GM21576 (cell line): ENCODE results near the gene XXYLT1.
A peak's percentile ranks its signal among the peaks of the same experiment; 100 is the strongest.
"Not testable (repeated sequence)": the region's sequence is repeated elsewhere in the genome, so short reads cannot be mapped to it uniquely, and the experiment has no call there.

Experiments used
- ATAC-seq: cut with Tn5 transposase; IDR thresholded peaks from one replicate; pipeline ENCODE4 v1.9.1; 2021; ENCODE audit warnings: mild to moderate bottlenecking, moderate library complexity; ENCODE audit not compliant: unreplicated experiment

The XXYLT1 gene

DNA sequence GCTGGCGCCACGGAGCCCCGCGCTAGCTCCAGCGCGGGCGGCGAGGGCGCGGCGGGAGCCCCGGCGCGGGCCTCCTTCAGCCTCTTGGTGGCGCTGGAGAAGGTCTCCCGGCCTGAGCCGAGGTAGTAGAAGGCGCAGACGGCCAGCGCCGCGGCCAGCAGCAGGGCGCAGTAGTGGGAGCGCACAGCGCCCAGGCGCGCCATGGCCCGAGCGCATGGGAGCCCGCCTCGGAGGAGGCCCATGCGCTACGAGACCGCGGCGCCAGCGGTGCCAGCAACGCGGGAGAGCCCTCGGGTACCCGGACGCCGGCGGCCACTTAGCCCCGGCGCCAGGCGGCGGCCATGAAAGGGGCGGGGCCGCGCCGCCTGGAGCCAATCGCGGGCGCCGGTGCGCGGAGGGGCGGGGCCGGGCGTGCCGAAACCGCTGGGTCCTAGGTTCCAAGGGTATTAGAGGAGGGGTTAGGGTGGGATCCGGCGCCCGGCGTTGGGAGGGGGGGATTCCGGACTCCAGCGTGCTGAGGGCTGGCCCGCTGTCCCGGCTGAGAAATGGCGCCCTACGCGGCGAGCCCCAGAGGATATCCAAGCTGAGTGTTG is at the start of gene XXYLT1:
TSS of gene XXYLT1 (minus strand) at position 343 of the 593 bp plus-strand sequence. CDS start at position 242, 101 bp downstream.
- peak; percentile 69 for ATAC-seq

GRCh38 chr3:195319060-195319459 is 48.1 kb upstream of the XXYLT1 start:
- no peak for ATAC-seq

- ATAC-seq = no peak
Measured at GRCh38 chr3:195312714-195313113, 41.8 kb upstream of the XXYLT1 start.

- ATAC-seq = no peak
Measured at GRCh38 chr3:195307711-195308110, 36.8 kb upstream of the XXYLT1 start.

- no peak for ATAC-seq
Measured at GRCh38 chr3:195306369-195306768, 35.4 kb upstream of the XXYLT1 start.

DNA sequence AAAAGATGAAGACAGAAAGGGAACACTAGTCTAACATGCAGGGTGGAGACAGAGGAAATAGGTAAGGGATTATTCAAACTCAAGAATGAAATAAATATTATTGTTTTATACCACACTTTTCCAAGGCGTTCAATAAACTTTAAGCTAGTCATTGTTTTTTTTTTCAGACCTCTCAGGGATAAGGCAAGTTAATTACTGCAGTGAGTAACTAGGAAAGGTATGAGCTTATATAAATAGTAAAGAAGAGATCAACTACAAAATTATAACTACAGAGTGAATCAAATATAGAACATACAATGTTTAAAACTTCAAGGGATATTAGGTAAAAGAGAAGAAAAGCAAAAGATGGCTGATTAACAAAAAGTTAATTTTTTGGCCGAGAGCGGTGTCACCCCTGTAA is 31.5 kb upstream of the XXYLT1 start:
- no peak for ATAC-seq

DNA sequence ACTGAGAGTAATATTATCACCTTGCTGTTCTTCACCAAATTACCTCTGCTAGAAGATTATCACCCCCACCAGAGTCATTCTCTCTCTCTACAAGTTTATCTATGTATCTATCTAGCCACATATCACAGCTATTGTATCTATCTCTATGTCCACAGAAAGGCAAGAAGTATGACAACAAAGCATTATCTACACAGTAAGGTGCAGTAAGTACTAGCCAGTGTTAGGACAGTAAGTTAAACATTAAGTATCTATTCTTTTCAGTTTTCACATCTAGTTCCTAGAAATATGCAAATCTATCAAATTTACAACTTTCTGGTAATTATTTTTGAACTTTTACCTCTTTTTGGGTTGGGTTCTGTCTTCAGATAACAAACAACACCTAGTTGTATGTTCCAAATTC is 26.5 kb upstream of the XXYLT1 start:
- ATAC-seq = no peak

- ATAC-seq = no peak
Measured at GRCh38 chr3:195296662-195297061, 25.7 kb upstream of the XXYLT1 start.

- ATAC-seq = no peak
Measured at GRCh38 chr3:195291121-195291520, 20.2 kb upstream of the XXYLT1 start.

DNA sequence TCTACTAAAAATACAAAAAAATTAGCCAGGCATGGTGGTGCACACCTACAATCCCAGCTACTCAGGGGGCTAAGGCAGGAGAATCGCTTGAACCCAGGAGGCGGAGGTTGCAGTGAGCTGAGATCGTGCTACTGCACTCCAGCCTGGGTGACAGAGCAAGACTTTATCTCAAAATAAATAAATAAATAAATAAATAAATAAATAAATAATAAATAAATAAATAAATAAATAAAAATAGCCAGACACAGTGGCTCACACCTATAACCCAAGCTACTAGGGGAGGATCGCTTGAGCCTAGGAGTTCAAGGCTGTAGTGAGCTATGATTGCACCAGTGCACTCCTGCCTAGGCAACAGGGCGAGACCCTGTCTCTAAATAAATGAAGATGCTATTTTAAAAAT is 19.7 kb upstream of the XXYLT1 start:
- not testable (repeated sequence) for ATAC-seq

GRCh38 chr3:195286115-195286872 is 15.3 kb upstream of the XXYLT1 start:
- no peak for ATAC-seq

GRCh38 chr3:195285372-195285771 is 14.4 kb upstream of the XXYLT1 start:
- no peak for ATAC-seq

GRCh38 chr3:195284842-195285241 is 13.9 kb upstream of the XXYLT1 start:
- no peak for ATAC-seq

DNA sequence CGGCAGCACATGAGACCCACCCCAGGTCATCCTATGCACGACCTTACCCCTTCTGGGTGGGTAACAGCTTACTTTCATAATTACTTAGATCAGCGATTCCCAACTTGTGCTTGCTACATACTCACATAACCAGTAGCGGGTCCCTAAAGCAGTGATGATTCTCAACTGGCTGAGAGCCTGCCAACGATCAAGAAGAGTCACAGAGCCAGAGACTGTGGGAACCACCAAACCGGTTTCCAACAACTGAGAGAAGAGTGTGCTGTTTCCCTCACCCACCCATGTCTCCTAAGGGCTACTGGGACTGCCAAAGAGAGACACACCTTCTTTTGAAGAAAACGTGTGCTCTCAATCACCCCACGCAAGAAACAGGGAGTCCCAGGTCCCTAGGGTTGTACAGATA is 12.0 kb upstream of the XXYLT1 start:
- ATAC-seq = no peak

DNA sequence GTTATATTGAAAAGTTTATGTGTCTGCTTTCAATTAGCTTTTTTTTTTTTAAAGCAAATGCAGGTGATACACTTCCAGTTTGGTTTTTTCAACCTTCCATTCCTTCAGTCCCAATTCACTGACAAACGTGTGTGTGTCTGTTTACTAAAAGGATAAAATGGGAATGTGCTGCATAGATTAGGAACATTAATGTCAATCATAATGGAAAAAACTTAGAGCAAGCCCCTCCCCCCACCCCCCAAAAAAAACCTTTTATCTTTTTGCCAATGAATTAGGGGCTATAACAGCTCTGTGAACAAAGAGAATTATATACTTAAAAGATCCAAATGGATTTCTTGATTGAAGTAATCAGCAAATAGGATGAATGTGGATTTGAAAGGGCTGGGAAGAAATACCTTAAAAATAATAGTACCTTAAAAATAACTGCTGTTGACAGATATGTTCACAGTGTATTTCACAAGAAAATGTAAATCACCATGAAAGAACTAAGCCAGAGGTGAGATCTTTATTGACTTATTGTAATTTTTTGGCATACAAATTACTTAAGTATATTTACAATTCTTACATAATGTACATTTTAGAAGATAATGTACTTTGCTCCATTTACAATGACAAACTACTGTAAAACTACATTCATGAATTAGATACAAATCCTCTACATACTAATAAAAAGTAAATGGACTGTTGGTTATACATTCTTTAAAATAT is 3.5 kb upstream of the XXYLT1 start:
- ATAC-seq = no peak

DNA sequence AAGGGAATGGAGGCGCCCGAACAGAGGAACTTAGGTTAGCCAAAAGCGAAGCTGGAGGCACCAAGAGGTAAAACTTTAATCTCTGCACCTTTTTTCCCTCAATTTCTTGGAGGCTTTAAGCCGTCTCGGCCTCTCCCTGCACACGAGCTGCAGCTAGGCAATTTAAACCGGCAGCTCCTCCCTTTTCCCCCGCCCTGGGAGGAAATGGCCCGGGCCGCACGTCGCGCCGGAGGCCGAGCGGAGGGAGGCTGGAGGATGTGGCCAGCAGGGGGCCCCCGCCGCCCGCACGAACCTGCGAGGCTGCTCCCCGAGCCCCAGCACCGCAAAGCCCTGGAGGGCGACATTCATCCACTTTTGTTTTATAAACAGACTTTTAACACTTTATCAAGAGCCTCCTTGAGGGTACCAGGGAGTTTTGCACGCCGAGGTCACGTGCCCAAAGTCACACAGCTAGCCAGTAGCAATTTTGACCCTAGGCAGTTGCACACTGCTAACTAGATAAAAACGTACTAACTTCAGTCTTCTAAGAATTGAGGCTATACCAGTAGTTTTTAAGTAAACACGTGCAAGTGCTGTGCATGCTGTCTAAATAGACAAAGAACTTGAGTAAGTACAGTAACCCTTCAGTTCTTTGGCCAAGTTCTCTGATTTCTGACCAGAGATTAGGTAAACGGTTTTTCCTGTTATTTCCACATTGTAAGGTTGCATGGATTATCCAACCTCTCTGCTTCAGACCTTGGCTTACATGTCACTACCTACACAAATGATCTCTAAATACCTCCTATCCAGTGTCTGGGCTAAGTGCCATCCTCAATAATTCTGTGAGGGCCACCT is 668 bp upstream of the XXYLT1 start:
- peak; percentile 68 for ATAC-seq

- peak; percentile 12 for ATAC-seq
Measured at GRCh38 chr3:195270079-195270816, 711 bp downstream of the XXYLT1 start.

- no peak for ATAC-seq
Measured at GRCh38 chr3:195269375-195270078, 1.4 kb downstream of the XXYLT1 start.

DNA sequence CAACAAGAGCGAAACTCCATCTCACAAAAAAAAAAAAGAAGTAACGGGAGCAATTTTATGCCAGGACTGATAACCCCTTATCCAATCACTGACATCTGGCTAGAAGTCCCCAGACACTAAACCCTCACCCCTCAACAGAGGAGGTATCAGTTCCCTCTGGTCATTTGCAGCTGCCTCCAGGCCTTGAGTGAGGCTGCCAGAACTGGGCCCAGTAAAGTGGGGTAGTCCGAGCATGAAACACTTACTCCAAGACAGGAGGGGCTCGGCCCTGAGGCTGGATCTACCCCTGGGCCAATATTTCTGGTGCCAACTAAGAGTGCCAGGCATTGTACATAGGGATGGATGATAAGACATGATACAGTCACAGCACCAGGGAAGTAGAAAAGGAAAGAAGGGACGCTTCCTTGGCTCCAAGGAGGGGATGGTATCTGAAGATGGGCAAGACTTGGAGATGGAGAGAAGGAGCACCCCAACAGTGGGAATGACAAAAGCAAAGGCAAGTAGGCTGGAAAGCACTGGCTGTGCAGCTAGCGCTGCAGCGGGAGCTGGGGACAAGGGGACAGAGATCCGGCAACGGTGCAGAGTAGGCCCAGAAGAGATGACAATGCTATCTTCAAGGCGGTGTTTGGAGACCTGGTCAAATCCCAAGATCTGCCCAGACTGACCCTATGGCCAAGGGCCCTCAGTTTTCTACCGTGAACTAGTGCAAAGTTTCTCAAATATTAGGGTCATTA is 2.2 kb downstream of the XXYLT1 start:
- ATAC-seq = no peak
